Esophagus squamous epithelium (tissue), 4 donors: ENCODE results near the gene LEFTY2.

Experiments used
- POLR2A ChIP-seq, 4 donors: fragments of 450-650 bp; IDR thresholded peaks; one replicate each; pipeline ENCODE4 v1.6.1; 2017; ENCODE audit warnings: antibody characterized with exemption in 4 of 4, mild to moderate bottlenecking in 4 of 4, moderate library complexity in 3 of 4
- TF ChIP-seq, protein P1 (sequence below), 6 experiments: fragments of 450-650 bp in 4 of 6; fragments of 200-600 bp in 2 of 6; sonication (generic) in 2 of 6; IDR thresholded peaks; one replicate each; pipeline ENCODE4 v1.5.1; 2016 to 2019; ENCODE audit warnings: antibody characterized with exemption in 6 of 6, mild to moderate bottlenecking in 4 of 6, moderate library complexity in 4 of 6

DNA sequence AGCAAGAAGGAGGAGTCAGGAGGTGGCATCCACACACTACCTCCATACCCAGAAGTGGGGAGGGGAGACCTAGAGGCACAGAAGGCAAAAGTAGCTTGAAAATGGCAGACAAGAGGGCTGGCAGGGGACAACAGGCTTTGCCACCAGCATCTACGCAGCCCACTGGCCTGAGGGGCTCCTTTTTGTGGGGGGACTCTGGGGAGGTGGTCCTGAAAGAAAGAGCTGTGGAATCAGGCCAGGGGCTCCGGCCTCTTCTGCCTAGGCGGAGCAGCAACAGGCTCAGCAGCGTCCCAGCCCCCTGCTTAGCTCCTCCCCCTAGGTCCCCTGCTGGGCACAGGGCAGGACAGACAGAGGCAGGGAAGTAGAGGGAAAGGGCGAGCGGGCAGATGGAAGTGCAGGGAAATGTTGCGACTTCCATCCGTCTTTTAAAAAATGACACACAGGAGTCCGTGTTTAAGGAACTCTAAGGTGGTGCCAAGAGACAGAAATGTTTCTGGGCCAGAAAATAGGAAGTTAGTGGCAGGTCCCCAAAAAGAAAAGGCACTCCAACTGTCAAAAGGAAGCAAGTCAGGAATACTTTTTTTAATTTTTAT is 10.0 kb upstream of the LEFTY2 start:
- TF ChIP-seq, protein P1, sequence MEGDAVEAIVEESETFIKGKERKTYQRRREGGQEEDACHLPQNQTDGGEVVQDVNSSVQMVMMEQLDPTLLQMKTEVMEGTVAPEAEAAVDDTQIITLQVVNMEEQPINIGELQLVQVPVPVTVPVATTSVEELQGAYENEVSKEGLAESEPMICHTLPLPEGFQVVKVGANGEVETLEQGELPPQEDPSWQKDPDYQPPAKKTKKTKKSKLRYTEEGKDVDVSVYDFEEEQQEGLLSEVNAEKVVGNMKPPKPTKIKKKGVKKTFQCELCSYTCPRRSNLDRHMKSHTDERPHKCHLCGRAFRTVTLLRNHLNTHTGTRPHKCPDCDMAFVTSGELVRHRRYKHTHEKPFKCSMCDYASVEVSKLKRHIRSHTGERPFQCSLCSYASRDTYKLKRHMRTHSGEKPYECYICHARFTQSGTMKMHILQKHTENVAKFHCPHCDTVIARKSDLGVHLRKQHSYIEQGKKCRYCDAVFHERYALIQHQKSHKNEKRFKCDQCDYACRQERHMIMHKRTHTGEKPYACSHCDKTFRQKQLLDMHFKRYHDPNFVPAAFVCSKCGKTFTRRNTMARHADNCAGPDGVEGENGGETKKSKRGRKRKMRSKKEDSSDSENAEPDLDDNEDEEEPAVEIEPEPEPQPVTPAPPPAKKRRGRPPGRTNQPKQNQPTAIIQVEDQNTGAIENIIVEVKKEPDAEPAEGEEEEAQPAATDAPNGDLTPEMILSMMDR (IDR thresholded peaks at IDR 0.05): no peak
- no peak for TF ChIP-seq POLR2A (IDR thresholded peaks at IDR 0.05)
